B cell (primary cell): ENCODE measurements around the gene PCDH9. TPM values are rescaled to one million over a fixed set of nuclear protein-coding genes. Genes with fewer than 3 reads are reported as not detected.

Source experiments
- ATAC-seq: fragments of 200-7000 bp; cut with Tn5 transposase; one replicate; pipeline ENCODE4 v1.10.0; 2021; ENCODE audit warnings: low read depth, mild to moderate bottlenecking, moderate number of reproducible peaks, moderate library complexity
- CTCF ChIA-PET: fragments of 350-600 bp; sonication (Branson Sonifier 250); formaldehyde crosslinking; loops from one replicate; lab custom pipeline; 2021; ENCODE audit warnings: antibody characterized with exemption, inconsistent platforms; lab: Charles Lee
- POLR2A ChIA-PET: fragments of 350-600 bp; sonication (Branson Sonifier 250); formaldehyde crosslinking; loops from one replicate; lab custom pipeline; 2021; ENCODE audit warnings: antibody characterized with exemption; lab: Charles Lee
- DNase-seq: peaks from one replicate; pipeline ENCODE4 v3.0.0; 2013
- H2AFZ ChIP-seq: 2 replicates; pipeline ENCODE4 v1.6.1; 2012; ENCODE audit warnings: mild to moderate bottlenecking, low read depth, low read length; ENCODE audit not compliant: insufficient read depth, poor library complexity, severe bottlenecking
- H3K27ac ChIP-seq, 2 donors: 1 replicate in 1 of 2; 2 replicates in 1 of 2; pipeline ENCODE4 v1.5.1; 2012 to 2013; ENCODE audit warnings: low read length in 2 of 2, mild to moderate bottlenecking in 2 of 2, moderate library complexity in 1 of 2
- H3K27me3 ChIP-seq, 4 experiments: fragments of 200-600 bp in 1 of 4; sonication (generic) in 1 of 4; replicated peaks in 1 of 4; 1 replicate in 2 of 4; 2 replicates in 2 of 4; pipeline versions ENCODE4 v1.6.1 to v1.7.0; 2013 to 2016; ENCODE audit warnings: low read length in 3 of 4, mild to moderate bottlenecking in 2 of 4, mixed read lengths in 1 of 4, moderate library complexity in 1 of 4; ENCODE audit not compliant: insufficient read depth in 4 of 4, control insufficient read depth in 3 of 4; ENCODE audit errors: control extremely low read depth in 1 of 4
- H3K36me3 ChIP-seq, 2 experiments: replicated peaks in 1 of 2; 1 replicate in 1 of 2; 2 replicates in 1 of 2; pipeline versions ENCODE4 v1.6.1 to v1.7.1; 2013; ENCODE audit warnings: low read length in 1 of 2; ENCODE audit not compliant: insufficient read depth in 2 of 2, control insufficient read depth in 1 of 2; ENCODE audit errors: control extremely low read depth in 1 of 2, extremely low read depth in 1 of 2
- H3K4me1 ChIP-seq, 2 donors: fragments of 200-600 bp in 1 of 2; sonication (generic) in 1 of 2; 1 replicate in 1 of 2; 2 replicates in 1 of 2; pipeline versions ENCODE4 v1.5.1 to v1.6.1; 2013 to 2017; ENCODE audit warnings: low read length in 2 of 2; ENCODE audit not compliant: control insufficient read depth in 2 of 2, insufficient read depth in 2 of 2
- H3K4me2 ChIP-seq: replicated peaks from 2 replicates; pipeline ENCODE3; 2012; ENCODE audit warnings: mild to moderate bottlenecking, low read depth, low read length; ENCODE audit not compliant: poor library complexity, severe bottlenecking
- H3K4me3 ChIP-seq, 5 experiments: fragments of 200-600 bp in 1 of 5; sonication (generic) in 1 of 5; 1 replicate in 3 of 5; 2 replicates in 2 of 5; pipeline versions ENCODE4 v1.5.1 to v1.7.0; 2011 to 2016; ENCODE audit warnings: low read length in 4 of 5, mild to moderate bottlenecking in 4 of 5, low read depth in 2 of 5, control low read depth in 1 of 5, moderate library complexity in 1 of 5; ENCODE audit not compliant: insufficient read depth in 1 of 5; ENCODE audit errors: control extremely low read depth in 1 of 5, extremely low read depth in 1 of 5
- H3K79me2 ChIP-seq: fragments of 200-600 bp; sonication (generic); one replicate; pipeline ENCODE4 v1.6.0; 2016; ENCODE audit warnings: low read length; ENCODE audit not compliant: control insufficient read depth, insufficient read depth
- H3K9ac ChIP-seq: fragments of 200-600 bp; sonication (generic); 2 replicates; pipeline ENCODE4 v1.6.1; 2017; ENCODE audit warnings: mild to moderate bottlenecking, low read length, moderate library complexity
- H3K9me3 ChIP-seq, 3 donors: one replicate each; pipeline versions ENCODE4 v1.6.1 to v1.7.1; 2013; ENCODE audit warnings: low read length in 2 of 3; ENCODE audit not compliant: control insufficient read depth in 2 of 3, insufficient read depth in 1 of 3; ENCODE audit errors: control extremely low read depth in 1 of 3
- H4K20me1 ChIP-seq: 2 replicates; pipeline ENCODE4 v1.6.0; 2012; ENCODE audit warnings: mild to moderate bottlenecking, low read length; ENCODE audit not compliant: insufficient read depth, control insufficient read depth, poor library complexity, severe bottlenecking
- H3K27ac Mint-ChIP-seq: one replicate; pipeline ENCODE4 v1.8.0; 2021; ENCODE audit warnings: mixed read lengths
- H3K27me3 Mint-ChIP-seq: one replicate; pipeline ENCODE4 v1.8.0; 2021; ENCODE audit warnings: mixed read lengths
- H3K4me1 Mint-ChIP-seq: one replicate; pipeline ENCODE4 v1.8.0; 2021; ENCODE audit warnings: mixed read lengths
- H3K4me3 Mint-ChIP-seq: one replicate; pipeline ENCODE4 v1.8.0; 2021; ENCODE audit warnings: mixed read lengths
- H3K9me3 Mint-ChIP-seq: one replicate; pipeline ENCODE4 v1.8.0; 2022; ENCODE audit warnings: mixed read lengths; ENCODE audit not compliant: insufficient read depth
- CTCF ChIP-seq: fragments of 200-600 bp; IDR thresholded peaks from one replicate; pipeline ENCODE4 v1.8.0; 2022; ENCODE audit warnings: antibody characterized with exemption, mild to moderate bottlenecking
- EZH2 ChIP-seq: IDR thresholded peaks from 2 replicates; pipeline ENCODE4 v1.6.1; 2012; ENCODE audit warnings: borderline replicate concordance, low read depth, mild to moderate bottlenecking, moderate library complexity, low read length; ENCODE audit not compliant: insufficient read depth, poor library complexity, severe bottlenecking
- WGBS: methylation state at CpG from one replicate; pipeline ENCODE4 v1.1.5; 2013; ENCODE audit warnings: missing lambda C conversion rate; ENCODE audit not compliant: insufficient coverage; 5-methylcytosine and 5-hydroxymethylcytosine counted together
- intact Hi-C: fragments of 100-400 bp; cut with micrococcal nuclease; formaldehyde crosslinking; loops from one replicate; pipeline ENCODE4 v1.10.0; 2022
- polyA plus RNA-seq: library from polyadenylated mRNA; depleted of rRNA; stranded (reverse); fragments of >200 nt; gene quantifications from 2 replicates; pipeline ENCODE4 v1.2.3, GENCODE V29; 2012
- total RNA-seq, 2 donors: library from RNA; stranded (reverse); fragments of 120-200 nt in 1 of 2; gene quantifications; 1 replicate in 1 of 2; 2 replicates in 1 of 2; pipeline versions ENCODE4 v1.2.3 to v1.2.4, GENCODE V29; 2013 to 2022

PCDH9 gene
- total and polyA plus RNA-seq, 2 donors (not counting 1 experiment from before 2014, with no cell fraction given): 13.1 to 21.8 TPM

GRCh38 chr13:66585669-66586203, 644.4 kb downstream of the PCDH9 start:
- Histone ChIP-seq H3K9ac (no peak overlapping the region), H3K4me1 (no peaks in the 10 kb centered on the region), H3K27ac (no peak overlapping the region), H3K4me3 (no peak overlapping the region), H3K27me3 (no peaks in the 10 kb centered on the region), H3K9me3 (no peaks in the 10 kb centered on the region), H3K36me3 (no peaks in the 10 kb centered on the region), H2AFZ (no peak overlapping the region), H4K20me1 (no peaks in the 10 kb centered on the region), H3K4me2 (no peak overlapping the region), H3K79me2 (no peaks in the 10 kb centered on the region)
- Mint-ChIP-seq H3K4me1 (no peaks in the 10 kb centered on the region), H3K27ac (no peak overlapping the region), H3K9me3 (no peaks in the 10 kb centered on the region), H3K27me3 (no peaks in the 10 kb centered on the region), H3K4me3 (no peak overlapping the region)
- ChIA-PET CTCF (no interaction called here), POLR2A (no interaction called here)
- ATAC-seq (no peak), DNase-seq (no peak)
- intact Hi-C loops: no loop called here
- TF ChIP-seq EZH2 (no peak), CTCF (no peak)
- WGBS: no CpG with 5 or more reads among the region's 1 CpG

GRCh38 chr13:66581675-66582074, 648.5 kb downstream of the PCDH9 start:
- intact Hi-C loops: no loop called here
- H3K9ac ChIP-seq: no peak overlapping the region
- no peak overlapping the region for H3K4me2 ChIP-seq
- H2AFZ ChIP-seq: no peak overlapping the region
- no peaks in the 10 kb centered on the region for H3K9me3 Mint-ChIP-seq
- no peak overlapping the region for H3K27ac Mint-ChIP-seq
- no peaks in the 10 kb centered on the region for H3K4me1 ChIP-seq
- H3K27me3 Mint-ChIP-seq: no peaks in the 10 kb centered on the region
- no peaks in the 10 kb centered on the region for H4K20me1 ChIP-seq
- TF ChIP-seq EZH2 (no peak), CTCF (no peak)
- no peaks in the 10 kb centered on the region for H3K4me1 Mint-ChIP-seq
- no peaks in the 10 kb centered on the region for H3K27me3 ChIP-seq
- H3K4me3 ChIP-seq: no peak overlapping the region
- no peak for ATAC-seq
- H3K9me3 ChIP-seq: no peaks in the 10 kb centered on the region
- H3K27ac ChIP-seq: no peak overlapping the region
- POLR2A ChIA-PET: no interaction called here
- H3K4me3 Mint-ChIP-seq: no peak overlapping the region
- no peaks in the 10 kb centered on the region for H3K36me3 ChIP-seq
- no peaks in the 10 kb centered on the region for H3K79me2 ChIP-seq
- CTCF ChIA-PET: no interaction called here
- DNase-seq: no peak
- no CpG with 5 or more reads among the region's 2 CpGs for WGBS
